ENCODE measurements around the gene CNOT11.

The CNOT11 gene

GRCh38 chr2:101282980-101283379 lies 30.3 kb downstream of the CNOT11 start:
- in situ Hi-C loops (cut with MboI; ENCODE audit: low pct_unique_long_range_greater_than_20kb, low sequenced_read_pairs, unreplicated experiment): no loop called here
- TF ChIP-seq CTCF (IDR thresholded peaks at IDR 0.05; ENCODE audit: extremely low read depth, insufficient read depth, missing control alignments): no peak
- DNase-seq (ENCODE audit: low spot score): no peak

- TF ChIP-seq CTCF (IDR thresholded peaks at IDR 0.05; ENCODE audit: extremely low read depth, insufficient read depth, missing control alignments): no peak
- no peak for DNase-seq (ENCODE audit: low spot score)
- in situ Hi-C loops (cut with MboI; ENCODE audit: low pct_unique_long_range_greater_than_20kb, low sequenced_read_pairs, unreplicated experiment): no loop called here
Observed at GRCh38 chr2:101286684-101287083, 34.0 kb downstream of the CNOT11 start.

GRCh38 chr2:101287303-101287702 lies 34.6 kb downstream of the CNOT11 start:
- no peak for DNase-seq (ENCODE audit: low spot score)
- no peak for TF ChIP-seq CTCF (IDR thresholded peaks at IDR 0.05; ENCODE audit: extremely low read depth, insufficient read depth, missing control alignments)
- in situ Hi-C loops (cut with MboI; ENCODE audit: low pct_unique_long_range_greater_than_20kb, low sequenced_read_pairs, unreplicated experiment): no loop called here

- in situ Hi-C loops (cut with MboI; ENCODE audit: low pct_unique_long_range_greater_than_20kb, low sequenced_read_pairs, unreplicated experiment): no loop called here
- no peak for DNase-seq (ENCODE audit: low spot score)
- no peak for TF ChIP-seq CTCF (IDR thresholded peaks at IDR 0.05; ENCODE audit: extremely low read depth, insufficient read depth, missing control alignments)
Observed at GRCh38 chr2:101290711-101291110, 38.0 kb downstream of the CNOT11 start.

- no peak for TF ChIP-seq CTCF (IDR thresholded peaks at IDR 0.05; ENCODE audit: extremely low read depth, insufficient read depth, missing control alignments)
- in situ Hi-C loops (cut with MboI; ENCODE audit: low pct_unique_long_range_greater_than_20kb, low sequenced_read_pairs, unreplicated experiment): no loop called here
- DNase-seq (ENCODE audit: low spot score): no peak
Observed at GRCh38 chr2:101291973-101292372, 39.3 kb downstream of the CNOT11 start.

- in situ Hi-C loops (cut with MboI; ENCODE audit: low pct_unique_long_range_greater_than_20kb, low sequenced_read_pairs, unreplicated experiment): no loop called here
- DNase-seq (ENCODE audit: low spot score): no peak
- no peak for TF ChIP-seq CTCF (IDR thresholded peaks at IDR 0.05; ENCODE audit: extremely low read depth, insufficient read depth, missing control alignments)
Observed at GRCh38 chr2:101293544-101293943, 40.9 kb downstream of the CNOT11 start.

- DNase-seq (ENCODE audit: low spot score): no peak
- TF ChIP-seq CTCF (IDR thresholded peaks at IDR 0.05; ENCODE audit: extremely low read depth, insufficient read depth, missing control alignments): no peak
- in situ Hi-C loops (cut with MboI; ENCODE audit: low pct_unique_long_range_greater_than_20kb, low sequenced_read_pairs, unreplicated experiment): no loop called here
Observed at GRCh38 chr2:101294861-101295260, 42.2 kb downstream of the CNOT11 start.

All from GM13977 (cell line).